Hepatocyte (in vitro differentiated cells): ENCODE data around the gene HK2.

Experiments
- EZH2 ChIP-seq: fragments of 200-600 bp; sonication (generic); IDR thresholded peaks from 2 replicates; pipeline ENCODE4 v1.6.1; 2016; ENCODE audit warnings: antibody characterized with exemption, mild to moderate bottlenecking, borderline replicate concordance
- TF ChIP-seq, protein P1 (sequence below): fragments of 200-600 bp; sonication (generic); IDR thresholded peaks from 2 replicates; pipeline ENCODE4 v1.5.1; 2016; ENCODE audit warnings: antibody characterized with exemption, mild to moderate bottlenecking; ENCODE audit not compliant: poor library complexity

DNA sequence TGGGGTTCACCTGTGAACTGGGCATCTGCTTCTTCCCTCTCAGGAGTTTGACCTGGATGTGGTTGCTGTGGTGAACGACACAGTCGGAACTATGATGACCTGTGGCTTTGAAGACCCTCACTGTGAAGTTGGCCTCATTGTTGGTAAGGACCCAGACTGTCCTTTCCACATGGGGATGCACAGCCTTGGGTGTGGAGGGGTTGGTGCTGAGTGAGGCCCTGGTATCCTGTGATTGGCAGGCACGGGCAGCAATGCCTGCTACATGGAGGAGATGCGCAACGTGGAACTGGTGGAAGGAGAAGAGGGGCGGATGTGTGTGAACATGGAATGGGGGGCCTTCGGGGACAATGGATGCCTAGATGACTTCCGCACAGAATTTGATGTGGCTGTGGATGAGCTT lies 52.3 kb downstream of the HK2 start:
- TF ChIP-seq, protein P1, sequence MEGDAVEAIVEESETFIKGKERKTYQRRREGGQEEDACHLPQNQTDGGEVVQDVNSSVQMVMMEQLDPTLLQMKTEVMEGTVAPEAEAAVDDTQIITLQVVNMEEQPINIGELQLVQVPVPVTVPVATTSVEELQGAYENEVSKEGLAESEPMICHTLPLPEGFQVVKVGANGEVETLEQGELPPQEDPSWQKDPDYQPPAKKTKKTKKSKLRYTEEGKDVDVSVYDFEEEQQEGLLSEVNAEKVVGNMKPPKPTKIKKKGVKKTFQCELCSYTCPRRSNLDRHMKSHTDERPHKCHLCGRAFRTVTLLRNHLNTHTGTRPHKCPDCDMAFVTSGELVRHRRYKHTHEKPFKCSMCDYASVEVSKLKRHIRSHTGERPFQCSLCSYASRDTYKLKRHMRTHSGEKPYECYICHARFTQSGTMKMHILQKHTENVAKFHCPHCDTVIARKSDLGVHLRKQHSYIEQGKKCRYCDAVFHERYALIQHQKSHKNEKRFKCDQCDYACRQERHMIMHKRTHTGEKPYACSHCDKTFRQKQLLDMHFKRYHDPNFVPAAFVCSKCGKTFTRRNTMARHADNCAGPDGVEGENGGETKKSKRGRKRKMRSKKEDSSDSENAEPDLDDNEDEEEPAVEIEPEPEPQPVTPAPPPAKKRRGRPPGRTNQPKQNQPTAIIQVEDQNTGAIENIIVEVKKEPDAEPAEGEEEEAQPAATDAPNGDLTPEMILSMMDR = no peak
- no peak for TF ChIP-seq EZH2
